H4 (cell line): Measurements from ENCODE around the gene DRAP1. TPM values are rescaled to one million over a fixed set of nuclear protein-coding genes. Genes with fewer than 3 reads are reported as not detected.

Experiments used
- DNase-seq: peaks from one replicate; pipeline ENCODE4 v3.0.0-alpha.2; 2015; ENCODE audit warnings: low spot score
- total RNA-seq: library from RNA; depleted of rRNA; stranded (reverse); fragments of >200 nt; shearing (Covaris generic); gene quantifications from 2 replicates; pipeline ENCODE4 v1.2.3, GENCODE V29; 2014; rRNA removed

The DRAP1 gene
- total RNA-seq, 1 experiment from 2014 or later: 181 TPM

GRCh38 chr11:65961267-65962140 lies 42.3 kb downstream of the DRAP1 start, which contains the start of gene SART1:
SART1 (plus strand) TSS chr11:65961734; CDS start chr11:65961781, 47 bp downstream.
- DNase-seq: peak; percentile 96

- DNase-seq: no peak
Measured at GRCh38 chr11:65962141-65962564, 42.9 kb downstream of the DRAP1 start.

GRCh38 chr11:65964906-65965305 lies 45.7 kb downstream of the DRAP1 start:
- DNase-seq: no peak

- no peak for DNase-seq
Measured at GRCh38 chr11:65965986-65966762, 46.9 kb downstream of the DRAP1 start.

GRCh38 chr11:65967329-65967934 lies 48.2 kb downstream of the DRAP1 start:
- no peak for DNase-seq

GRCh38 chr11:65968600-65969482 lies 49.6 kb downstream of the DRAP1 start:
- DNase-seq: no peak

Other genes starting within 250 kb of the DRAP1 start
- 39.1 and 45.1 TPM in 2 replicates for gene KAT5, start 207.2 kb upstream of the DRAP1 start, total RNA-seq
- gene RNASEH2C, start 198.6 kb upstream of the DRAP1 start, total RNA-seq: 24.2 and 36.1 TPM in 2 replicates
- gene AP5B1, start 138.4 kb upstream of the DRAP1 start, total RNA-seq: 4.6 and 6.1 TPM in 2 replicates
- gene OVOL1, start 132.4 kb upstream of the DRAP1 start, total RNA-seq: not detected in 2 replicates
- gene SNX32, start 85.5 kb upstream of the DRAP1 start, total RNA-seq: not detected in 2 replicates
- gene CFL1, start 61.2 kb upstream of the DRAP1 start, total RNA-seq: 1,250 and 1,621 TPM in 2 replicates
- 13.6 and 20.0 TPM in 2 replicates for gene MUS81, start 59.0 kb upstream of the DRAP1 start, total RNA-seq
- gene EFEMP2, start 46.6 kb upstream of the DRAP1 start, total RNA-seq: 0.33 and 3.9 TPM in 2 replicates
- not detected in 2 replicates for gene CTSW, start 39.6 kb upstream of the DRAP1 start, total RNA-seq
- 175 and 231 TPM in 2 replicates for gene FIBP, start 31.0 kb upstream of the DRAP1 start, total RNA-seq
- gene CCDC85B, start 28.8 kb upstream of the DRAP1 start, total RNA-seq: 35.8 and 44.2 TPM in 2 replicates
- 12.9 and 18.0 TPM in 2 replicates for gene FOSL1, start 19.0 kb upstream of the DRAP1 start, total RNA-seq
- gene C11orf68, start 364 bp upstream of the DRAP1 start, total RNA-seq: 13.4 and 14.3 TPM in 2 replicates
- gene TSGA10IP, start 26.1 kb downstream of the DRAP1 start, total RNA-seq: not detected in 2 replicates
- 43.3 and 43.4 TPM in 2 replicates for gene SART1, start 42.3 kb downstream of the DRAP1 start, total RNA-seq
- 20.7 and 32.4 TPM in 2 replicates for gene EIF1AD, start 82.7 kb downstream of the DRAP1 start, total RNA-seq
- 31.5 and 85.2 TPM in 2 replicates for gene BANF1, start 83.1 kb downstream of the DRAP1 start, total RNA-seq
- gene CST6, start 92.6 kb downstream of the DRAP1 start, total RNA-seq: not detected in 2 replicates
- 2.6 and 4.6 TPM in 2 replicates for gene CATSPER1, start 107.1 kb downstream of the DRAP1 start, total RNA-seq
- gene GAL3ST3, start 129.7 kb downstream of the DRAP1 start, total RNA-seq: not detected in 2 replicates
- 135 and 140 TPM in 2 replicates for gene SF3B2, start 132.9 kb downstream of the DRAP1 start, total RNA-seq
- 7.6 and 8.9 TPM in 2 replicates for gene PACS1, start 150.8 kb downstream of the DRAP1 start, total RNA-seq